Measurements from ENCODE around the gene ENOX2. TPM values are rescaled to one million over a fixed set of nuclear protein-coding genes. Genes with fewer than 3 reads are reported as not detected.

Gene ENOX2
- total and polyA plus RNA-seq, 2 donors (not counting 1 experiment from before 2014, with no cell fraction given): 5.1 to 18.8 TPM

GRCh38 chrX:130909469-130910136 lies 6.6 kb upstream of the ENOX2 start:
- H3K4me2 ChIP-seq (replicated peaks; ENCODE audit: low read depth, low read length, poor library complexity, severe bottlenecking): no peak overlapping the region
- Mint-ChIP-seq H3K27me3 (peaks cover 4% of the 10 kb centered on the region), H3K4me1 (no peaks in the 10 kb centered on the region), H3K27ac (no peak overlapping the region), H3K9me3 (ENCODE audit: insufficient read depth) (no peaks in the 10 kb centered on the region), H3K4me3 (no peak overlapping the region)
- intact Hi-C loops (cut with micrococcal nuclease): no loop called here
- 86% methylated on average over 1 of the region's 2 CpGs for WGBS (ENCODE audit: insufficient coverage)
- no peaks in the 10 kb centered on the region for H3K4me1 ChIP-seq (ENCODE audit: control insufficient read depth in 2 of 2, insufficient read depth in 2 of 2, low read length in 2 of 2)
- H3K9ac ChIP-seq (ENCODE audit: low read length): no peak overlapping the region
- no peaks in the 10 kb centered on the region for H3K36me3 ChIP-seq (replicated peaks in 1 of 2; ENCODE audit: control extremely low read depth in 1 of 2, control insufficient read depth in 1 of 2, extremely low read depth in 1 of 2, insufficient read depth in 2 of 2, low read length in 1 of 2)
- POLR2A ChIA-PET: no interaction called here
- ATAC-seq (ENCODE audit: low read depth): no peak
- peaks cover 0 to 2% (median 0%) of the 10 kb centered on the region in 4 experiments for H3K27me3 ChIP-seq (replicated peaks in 1 of 4; ENCODE audit: control extremely low read depth in 1 of 4, control insufficient read depth in 3 of 4, insufficient read depth in 4 of 4, low read length in 3 of 4)
- H4K20me1 ChIP-seq (ENCODE audit: control insufficient read depth, insufficient read depth, low read length, poor library complexity, severe bottlenecking): no peaks in the 10 kb centered on the region
- CTCF ChIA-PET: no interaction called here
- no peak for DNase-seq
- no peaks in the 10 kb centered on the region for H3K79me2 ChIP-seq (ENCODE audit: control insufficient read depth, insufficient read depth, low read length)
- TF ChIP-seq CTCF (IDR thresholded peaks at IDR 0.05) (no peak), EZH2 (IDR thresholded peaks at IDR 0.05; ENCODE audit: borderline replicate concordance, insufficient read depth, low read depth, low read length, poor library complexity, severe bottlenecking) (no peak)
- H2AFZ ChIP-seq (ENCODE audit: insufficient read depth, low read depth, low read length, poor library complexity, severe bottlenecking): no peak overlapping the region
- H3K4me3 ChIP-seq (ENCODE audit: control extremely low read depth in 1 of 5, extremely low read depth in 1 of 5, insufficient read depth in 1 of 5, low read depth in 2 of 5, low read length in 4 of 5): no peak overlapping the region
- no peak overlapping the region for H3K27ac ChIP-seq (ENCODE audit: low read length in 2 of 2)
- no peaks in the 10 kb centered on the region for H3K9me3 ChIP-seq (ENCODE audit: control extremely low read depth in 1 of 3, control insufficient read depth in 2 of 3, insufficient read depth in 1 of 3, low read length in 2 of 3)

GRCh38 chrX:130906776-130907175 lies 3.8 kb upstream of the ENOX2 start:
- Histone ChIP-seq H4K20me1 (ENCODE audit: control insufficient read depth, insufficient read depth, low read length, poor library complexity, severe bottlenecking) (no peaks in the 10 kb centered on the region), H3K36me3 (replicated peaks in 1 of 2; ENCODE audit: control extremely low read depth in 1 of 2, control insufficient read depth in 1 of 2, extremely low read depth in 1 of 2, insufficient read depth in 2 of 2, low read length in 1 of 2) (no peaks in the 10 kb centered on the region), H3K4me3 (ENCODE audit: control extremely low read depth in 1 of 5, extremely low read depth in 1 of 5, insufficient read depth in 1 of 5, low read depth in 2 of 5, low read length in 4 of 5) (no peak overlapping the region), H3K9me3 (ENCODE audit: control extremely low read depth in 1 of 3, control insufficient read depth in 2 of 3, insufficient read depth in 1 of 3, low read length in 2 of 3) (no peaks in the 10 kb centered on the region), H2AFZ (ENCODE audit: insufficient read depth, low read depth, low read length, poor library complexity, severe bottlenecking) (no peak overlapping the region), H3K9ac (ENCODE audit: low read length) (no peak overlapping the region), H3K27me3 (replicated peaks in 1 of 4; ENCODE audit: control extremely low read depth in 1 of 4, control insufficient read depth in 3 of 4, insufficient read depth in 4 of 4, low read length in 3 of 4) (no peaks in the 10 kb centered on the region), H3K4me2 (replicated peaks; ENCODE audit: low read depth, low read length, poor library complexity, severe bottlenecking) (no peak overlapping the region), H3K4me1 (ENCODE audit: control insufficient read depth in 2 of 2, insufficient read depth in 2 of 2, low read length in 2 of 2) (peaks cover 0 to 7% of the 10 kb centered on the region in 2 donors), H3K79me2 (ENCODE audit: control insufficient read depth, insufficient read depth, low read length) (no peaks in the 10 kb centered on the region), H3K27ac (ENCODE audit: low read length in 2 of 2) (no peak overlapping the region)
- ATAC-seq (ENCODE audit: low read depth): no peak
- intact Hi-C loops (cut with micrococcal nuclease): no loop called here
- H3K27me3 Mint-ChIP-seq: peaks cover 4% of the 10 kb centered on the region
- H3K4me1 Mint-ChIP-seq: peaks cover 7% of the 10 kb centered on the region
- H3K27ac Mint-ChIP-seq: no peak overlapping the region
- ChIA-PET CTCF (interaction anchor here (0.6 to 2.1 kb wide), 2 partner anchors 9 to 517 kb away, joined by 6 read pairs; no protein-coding TSS in a partner anchor), POLR2A (interaction anchor here (0.7 kb wide), 1 partner anchor 640 kb away, joined by 4 read pairs; no protein-coding TSS in a partner anchor)
- H3K4me3 Mint-ChIP-seq: no peak overlapping the region
- no peak for DNase-seq
- WGBS (ENCODE audit: insufficient coverage): no CpG with 5 or more reads among the region's 1 CpG
- TF ChIP-seq CTCF (IDR thresholded peaks at IDR 0.05): no peak
- no peak for TF ChIP-seq EZH2 (IDR thresholded peaks at IDR 0.05; ENCODE audit: borderline replicate concordance, insufficient read depth, low read depth, low read length, poor library complexity, severe bottlenecking)
- H3K9me3 Mint-ChIP-seq (ENCODE audit: insufficient read depth): no peaks in the 10 kb centered on the region
